GM12891 (cell line): ENCODE results near the gene ERMP1.

ENCODE experiments used
- POLR2A ChIP-seq: IDR thresholded peaks from 2 replicates; pipeline ENCODE4 v1.6.1; 2011; ENCODE audit warnings: low read depth, low read length, control low read depth
- POLR2AphosphoS5 ChIP-seq: IDR thresholded peaks from 2 replicates; pipeline ENCODE4 v1.6.1; 2011; ENCODE audit warnings: low read depth, low read length, control low read depth

GRCh38 chr9:5813824-5814223 lies 19.1 kb downstream of the ERMP1 start:
- TF ChIP-seq POLR2AphosphoS5: no peak
- no peak for TF ChIP-seq POLR2A
